IPS-NIHi7 (cell line): ENCODE results near the gene LHX3.
A peak's percentile ranks its signal among the peaks of the same experiment; 100 is the strongest.

ENCODE experiments used
- DNase-seq: peaks from one replicate; pipeline ENCODE4 v3.0.0; 2012; ENCODE audit warnings: mixed read lengths; ENCODE audit errors: extremely low spot score

The LHX3 gene

GRCh38 chr9:136178061-136178772, 26.7 kb downstream of the LHX3 start:
- DNase-seq: no peak

- DNase-seq: no peak
Observed at GRCh38 chr9:136177224-136177623, 27.7 kb downstream of the LHX3 start.

GRCh38 chr9:136175616-136176197, 29.2 kb downstream of the LHX3 start:
- DNase-seq: no peak

- no peak for DNase-seq
Observed at GRCh38 chr9:136174779-136175615, 29.9 kb downstream of the LHX3 start.

GRCh38 chr9:136173648-136174290, 31.2 kb downstream of the LHX3 start:
- DNase-seq: no peak

- DNase-seq: no peak
Observed at GRCh38 chr9:136172412-136173079, 32.4 kb downstream of the LHX3 start.

GRCh38 chr9:136171801-136172411, 33.0 kb downstream of the LHX3 start:
- DNase-seq: no peak

GRCh38 chr9:136171009-136171800, 33.7 kb downstream of the LHX3 start:
- DNase-seq: peak; percentile 86

- peak; percentile 84 for DNase-seq
Observed at GRCh38 chr9:136170006-136170901, 34.7 kb downstream of the LHX3 start.

GRCh38 chr9:136169495-136169894, 35.4 kb downstream of the LHX3 start:
- no peak for DNase-seq

GRCh38 chr9:136163248-136163850, 41.6 kb downstream of the LHX3 start:
- DNase-seq: no peak

GRCh38 chr9:136160995-136161610, 43.8 kb downstream of the LHX3 start:
- no peak for DNase-seq

- no peak for DNase-seq
Observed at GRCh38 chr9:136160381-136160841, 44.5 kb downstream of the LHX3 start.

GRCh38 chr9:136159851-136160250, 45.1 kb downstream of the LHX3 start:
- no peak for DNase-seq

- no peak for DNase-seq
Observed at GRCh38 chr9:136157477-136158265, 47.3 kb downstream of the LHX3 start.

GRCh38 chr9:136156209-136157120, 48.5 kb downstream of the LHX3 start:
- no peak for DNase-seq
